Neural cell (in vitro differentiated cells): ENCODE measurements around the gene ATG14. TPM values are rescaled to one million over a fixed set of nuclear protein-coding genes. Genes with fewer than 3 reads are reported as not detected.

ENCODE experiments used
- H2AFZ ChIP-seq: fragments of 200-600, 300-800 bp; sonication (generic), shearing (Covaris generic); 2 replicates; pipeline ENCODE4 v1.6.0; 2014; ENCODE audit warnings: low read depth, mild to moderate bottlenecking, antibody characterized with exemption, low read length, moderate library complexity
- H3F3A ChIP-seq: fragments of 200-600 bp; shearing (Covaris generic); 2 replicates; pipeline ENCODE4 v1.6.1; 2016; ENCODE audit warnings: mild to moderate bottlenecking, moderate library complexity, mixed read lengths, antibody characterized with exemption, low read length; ENCODE audit not compliant: insufficient read depth, poor library complexity, severe bottlenecking
- H3K27ac ChIP-seq: fragments of 200-600, 300-800 bp; sonication (generic), shearing (Covaris generic); 2 replicates; pipeline ENCODE4 v1.5.1; 2014; ENCODE audit warnings: mild to moderate bottlenecking, low read length, moderate library complexity
- H3K27me3 ChIP-seq: fragments of 300-800, 200-600 bp; sonication (generic), shearing (Covaris generic); 2 replicates; pipeline ENCODE4 v1.6.0; 2014; ENCODE audit warnings: mild to moderate bottlenecking, low read depth, low read length, moderate library complexity; ENCODE audit not compliant: insufficient read depth
- H3K36me3 ChIP-seq: fragments of 300-800, 200-600 bp; sonication (generic), shearing (Covaris generic); 2 replicates; pipeline ENCODE4 v1.5.1; 2014; ENCODE audit warnings: mild to moderate bottlenecking, antibody characterized with exemption, low read length, moderate library complexity; ENCODE audit not compliant: insufficient read depth
- H3K4me2 ChIP-seq: fragments of 300-800, 200-600 bp; sonication (generic), shearing (Covaris generic); 2 replicates; pipeline ENCODE4 v1.6.0; 2014; ENCODE audit warnings: mild to moderate bottlenecking, low read length
- H3K4me3 ChIP-seq: fragments of 300-800, 200-600 bp; sonication (generic), shearing (Covaris generic); 2 replicates; pipeline ENCODE4 v1.5.1; 2014; ENCODE audit warnings: mild to moderate bottlenecking, low read length, moderate library complexity
- H3K79me2 ChIP-seq: fragments of 200-600 bp; shearing (Covaris generic); replicated peaks from 2 replicates; pipeline ENCODE4 v1.6.0; 2014; ENCODE audit warnings: mild to moderate bottlenecking, low read length, moderate library complexity; ENCODE audit not compliant: insufficient read depth
- H3K9ac ChIP-seq: fragments of 300-800, 200-600 bp; sonication (generic), shearing (Covaris generic); 2 replicates; pipeline ENCODE4 v1.6.1; 2016; ENCODE audit warnings: mild to moderate bottlenecking, low read length, mixed read lengths
- H3K9me2 ChIP-seq: fragments of 200-600 bp; shearing (Covaris generic); 2 replicates; pipeline ENCODE4 v1.6.1; 2016; ENCODE audit warnings: mild to moderate bottlenecking, low read length, mixed read lengths; ENCODE audit not compliant: insufficient read depth
- H3K9me3 ChIP-seq: fragments of 200-600, 300-800 bp; sonication (generic), shearing (Covaris generic); 2 replicates; pipeline ENCODE4 v1.6.1; 2016; ENCODE audit warnings: mild to moderate bottlenecking, mixed run types, low read length, moderate library complexity, mixed read lengths
- H4K20me1 ChIP-seq: fragments of 200-600 bp; shearing (Covaris generic); 2 replicates; pipeline ENCODE4 v1.6.1; 2016; ENCODE audit warnings: mild to moderate bottlenecking, mixed run types; ENCODE audit not compliant: insufficient read depth
- EP300 ChIP-seq: fragments of 450-650 bp; conservative IDR thresholded peaks from 2 replicates; pipeline ENCODE4 v1.6.1; 2014; ENCODE audit warnings: antibody characterized with exemption, mild to moderate bottlenecking, moderate library complexity; ENCODE audit not compliant: poor library complexity, severe bottlenecking
- EZH2 ChIP-seq: fragments of 200-600, 300-800 bp; shearing (Covaris generic), sonication (generic); IDR thresholded peaks from 2 replicates; pipeline ENCODE4 v1.6.1; 2014; ENCODE audit warnings: antibody characterized with exemption, low read length, borderline replicate concordance, mild to moderate bottlenecking; ENCODE audit not compliant: insufficient read depth, poor library complexity, severe bottlenecking
- MXI1 ChIP-seq: fragments of 450-650 bp; conservative IDR thresholded peaks from 2 replicates; pipeline ENCODE4 v1.6.1; 2014; ENCODE audit warnings: antibody characterized with exemption, mild to moderate bottlenecking; ENCODE audit not compliant: poor library complexity, severe bottlenecking
- POLR2AphosphoS5 ChIP-seq: IDR thresholded peaks from 2 replicates; pipeline ENCODE4 v1.6.1; 2012
- RAD21 ChIP-seq: fragments of 450-650 bp; conservative IDR thresholded peaks from 2 replicates; pipeline ENCODE4 v1.6.1; 2014; ENCODE audit warnings: antibody characterized with exemption, mild to moderate bottlenecking, moderate library complexity
- SMC3 ChIP-seq: fragments of 450-650 bp; conservative IDR thresholded peaks from 2 replicates; pipeline ENCODE4 v1.6.1; 2014; ENCODE audit warnings: antibody characterized with exemption, mild to moderate bottlenecking, moderate library complexity; ENCODE audit not compliant: poor library complexity
- TAF1 ChIP-seq: IDR thresholded peaks from 2 replicates; pipeline ENCODE4 v1.6.1; 2012; ENCODE audit warnings: low read depth
- polyA plus RNA-seq: library from polyadenylated mRNA; depleted of rRNA; stranded (reverse); fragments of >200 nt; gene quantifications from 2 replicates; pipeline ENCODE4 v1.2.3, GENCODE V29; 2014
- TF ChIP-seq, protein P1 (sequence below): fragments of 450-650 bp; IDR thresholded peaks from 2 replicates; pipeline ENCODE4 v1.5.1; 2014; ENCODE audit warnings: antibody characterized with exemption, mild to moderate bottlenecking, moderate library complexity; ENCODE audit not compliant: poor library complexity, severe bottlenecking
- TF ChIP-seq, protein P2 (sequence below): IDR thresholded peaks from 2 replicates; pipeline ENCODE4 v1.6.1; 2012; ENCODE audit warnings: borderline replicate concordance

Gene ATG14
- polyA plus RNA-seq, 1 donor from 2014 or later, result 28.2 TPM

DNA sequence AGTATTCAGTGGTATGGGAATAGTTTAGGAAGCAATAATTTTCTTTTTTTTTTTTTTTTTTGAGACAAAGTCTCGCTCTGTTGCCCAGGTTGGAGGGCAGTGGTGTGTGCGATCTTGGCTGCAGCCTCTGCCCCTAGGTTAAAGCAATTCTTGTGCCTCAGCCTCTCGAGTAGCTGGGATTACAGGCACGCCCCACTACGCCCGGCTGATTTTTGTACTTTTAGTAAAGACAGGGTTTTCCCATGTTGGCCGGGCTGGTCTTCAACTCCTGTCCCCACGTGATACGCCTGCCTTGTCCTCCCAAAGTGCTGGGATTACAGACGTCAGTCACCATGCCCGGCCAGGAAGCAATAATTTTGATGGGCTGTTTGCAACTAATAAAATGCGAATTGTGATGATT, 62.1 kb downstream of the ATG14 start:
- Histone ChIP-seq H3K4me3 (no peak overlapping the region), H3K9ac (no peak overlapping the region), H3K36me3 (no peaks in the 10 kb centered on the region), H4K20me1 (no peaks in the 10 kb centered on the region), H3K9me3 (no peaks in the 10 kb centered on the region), H3F3A (no peaks in the 10 kb centered on the region), H2AFZ (no peak overlapping the region), H3K9me2 (no peaks in the 10 kb centered on the region), H3K79me2 (peaks cover 9% of the 10 kb centered on the region), H3K27me3 (no peaks in the 10 kb centered on the region), H3K27ac (no peak overlapping the region), H3K4me2 (no peak overlapping the region)
- TF ChIP-seq SMC3 (no peak), POLR2AphosphoS5 (no peak), EP300 (no peak), EZH2 (no peak), MXI1 (no peak), TAF1 (no peak)
- TF ChIP-seq, protein P1, sequence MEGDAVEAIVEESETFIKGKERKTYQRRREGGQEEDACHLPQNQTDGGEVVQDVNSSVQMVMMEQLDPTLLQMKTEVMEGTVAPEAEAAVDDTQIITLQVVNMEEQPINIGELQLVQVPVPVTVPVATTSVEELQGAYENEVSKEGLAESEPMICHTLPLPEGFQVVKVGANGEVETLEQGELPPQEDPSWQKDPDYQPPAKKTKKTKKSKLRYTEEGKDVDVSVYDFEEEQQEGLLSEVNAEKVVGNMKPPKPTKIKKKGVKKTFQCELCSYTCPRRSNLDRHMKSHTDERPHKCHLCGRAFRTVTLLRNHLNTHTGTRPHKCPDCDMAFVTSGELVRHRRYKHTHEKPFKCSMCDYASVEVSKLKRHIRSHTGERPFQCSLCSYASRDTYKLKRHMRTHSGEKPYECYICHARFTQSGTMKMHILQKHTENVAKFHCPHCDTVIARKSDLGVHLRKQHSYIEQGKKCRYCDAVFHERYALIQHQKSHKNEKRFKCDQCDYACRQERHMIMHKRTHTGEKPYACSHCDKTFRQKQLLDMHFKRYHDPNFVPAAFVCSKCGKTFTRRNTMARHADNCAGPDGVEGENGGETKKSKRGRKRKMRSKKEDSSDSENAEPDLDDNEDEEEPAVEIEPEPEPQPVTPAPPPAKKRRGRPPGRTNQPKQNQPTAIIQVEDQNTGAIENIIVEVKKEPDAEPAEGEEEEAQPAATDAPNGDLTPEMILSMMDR, result no peak
- TF ChIP-seq, protein P2, sequence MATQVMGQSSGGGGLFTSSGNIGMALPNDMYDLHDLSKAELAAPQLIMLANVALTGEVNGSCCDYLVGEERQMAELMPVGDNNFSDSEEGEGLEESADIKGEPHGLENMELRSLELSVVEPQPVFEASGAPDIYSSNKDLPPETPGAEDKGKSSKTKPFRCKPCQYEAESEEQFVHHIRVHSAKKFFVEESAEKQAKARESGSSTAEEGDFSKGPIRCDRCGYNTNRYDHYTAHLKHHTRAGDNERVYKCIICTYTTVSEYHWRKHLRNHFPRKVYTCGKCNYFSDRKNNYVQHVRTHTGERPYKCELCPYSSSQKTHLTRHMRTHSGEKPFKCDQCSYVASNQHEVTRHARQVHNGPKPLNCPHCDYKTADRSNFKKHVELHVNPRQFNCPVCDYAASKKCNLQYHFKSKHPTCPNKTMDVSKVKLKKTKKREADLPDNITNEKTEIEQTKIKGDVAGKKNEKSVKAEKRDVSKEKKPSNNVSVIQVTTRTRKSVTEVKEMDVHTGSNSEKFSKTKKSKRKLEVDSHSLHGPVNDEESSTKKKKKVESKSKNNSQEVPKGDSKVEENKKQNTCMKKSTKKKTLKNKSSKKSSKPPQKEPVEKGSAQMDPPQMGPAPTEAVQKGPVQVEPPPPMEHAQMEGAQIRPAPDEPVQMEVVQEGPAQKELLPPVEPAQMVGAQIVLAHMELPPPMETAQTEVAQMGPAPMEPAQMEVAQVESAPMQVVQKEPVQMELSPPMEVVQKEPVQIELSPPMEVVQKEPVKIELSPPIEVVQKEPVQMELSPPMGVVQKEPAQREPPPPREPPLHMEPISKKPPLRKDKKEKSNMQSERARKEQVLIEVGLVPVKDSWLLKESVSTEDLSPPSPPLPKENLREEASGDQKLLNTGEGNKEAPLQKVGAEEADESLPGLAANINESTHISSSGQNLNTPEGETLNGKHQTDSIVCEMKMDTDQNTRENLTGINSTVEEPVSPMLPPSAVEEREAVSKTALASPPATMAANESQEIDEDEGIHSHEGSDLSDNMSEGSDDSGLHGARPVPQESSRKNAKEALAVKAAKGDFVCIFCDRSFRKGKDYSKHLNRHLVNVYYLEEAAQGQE, result no peak

DNA sequence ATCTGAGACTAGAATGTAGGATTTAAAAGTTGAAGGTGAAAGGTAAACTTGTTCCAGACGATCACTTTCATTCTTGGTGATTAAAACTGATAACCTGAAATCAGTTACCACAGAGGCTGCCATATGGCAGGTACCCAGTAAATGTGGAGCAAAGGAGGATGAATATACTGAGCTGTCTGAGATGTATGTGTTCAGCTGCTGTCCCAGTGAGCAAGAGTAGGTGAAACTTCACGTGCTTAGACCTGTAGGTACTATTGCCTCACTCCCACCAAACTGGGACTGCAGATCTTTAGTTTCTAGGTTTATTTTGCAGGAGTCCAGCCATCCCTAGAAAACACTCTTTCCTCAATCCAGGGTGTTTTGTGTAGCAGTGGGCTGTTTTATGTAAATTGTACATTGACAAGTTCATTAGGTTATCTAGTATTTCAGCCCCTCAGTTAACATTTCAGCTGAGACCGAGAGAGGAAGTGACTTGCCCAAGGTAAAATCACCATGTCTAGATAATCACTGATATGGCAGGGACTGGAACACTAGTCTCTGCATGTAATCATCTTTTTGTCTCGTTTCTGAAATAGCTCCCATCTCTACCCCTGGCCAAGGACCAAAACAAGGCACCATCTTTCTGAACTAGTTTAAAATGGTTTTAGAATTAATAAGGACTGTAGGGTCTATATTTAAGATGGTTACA, 62.7 kb downstream of the ATG14 start:
- no peak overlapping the region for H3K27ac ChIP-seq
- no peak overlapping the region for H3K9ac ChIP-seq
- H2AFZ ChIP-seq, result no peak overlapping the region
- H3K4me2 ChIP-seq, result no peak overlapping the region
- peaks cover 9% of the 10 kb centered on the region for H3K79me2 ChIP-seq
- no peaks in the 10 kb centered on the region for H3K36me3 ChIP-seq
- H3F3A ChIP-seq, result no peaks in the 10 kb centered on the region
- TF ChIP-seq EP300 (no peak), MXI1 (no peak), EZH2 (no peak), TAF1 (no peak), RAD21 (no peak), SMC3 (no peak), POLR2AphosphoS5 (no peak)
- TF ChIP-seq, protein P1, result no peak
- TF ChIP-seq, protein P2, result no peak
- no peaks in the 10 kb centered on the region for H4K20me1 ChIP-seq
- no peaks in the 10 kb centered on the region for H3K27me3 ChIP-seq
- no peak overlapping the region for H3K4me3 ChIP-seq
- H3K9me2 ChIP-seq, result no peaks in the 10 kb centered on the region
- H3K9me3 ChIP-seq, result no peaks in the 10 kb centered on the region
